ENCODE measurements around the gene ACTG1. TPM values are rescaled to one million over a fixed set of nuclear protein-coding genes. Genes with fewer than 3 reads are reported as not detected.

ACTG1 gene
- total RNA-seq, 3 donors from 2014 or later: 1,922 to 4,060 (median 3,184) TPM

- intact Hi-C loops (cut with DNase I, micrococcal nuclease): loop anchor here in 1 of 2 donors (10.0 kb wide), 1 partner anchor 234 kb away; no protein-coding TSS in a partner anchor
- peaks cover 21% of the 10 kb centered on the region for H3K4me1 ChIP-seq (ENCODE audit: low read depth)
- TF ChIP-seq CTCF (IDR thresholded peaks at IDR 0.05): no peak
- no peaks in the 10 kb centered on the region for H3K36me3 ChIP-seq (ENCODE audit: low read depth)
- peak overlapping the region; percentile 36 for H3K4me3 ChIP-seq
- ATAC-seq: peak; percentile 43
- DNase-seq: peak; percentile 29 to 68 (median 57)
- H3K9me3 ChIP-seq: no peaks in the 10 kb centered on the region
Observed at GRCh38 chr17:81488276-81488860, 24.2 kb downstream of the ACTG1 start.

GRCh38 chr17:81487487-81488275 lies 24.9 kb downstream of the ACTG1 start:
- DNase-seq (peak; percentile 82 to 89 (median 88)), ATAC-seq (peak; percentile 86)
- Histone ChIP-seq H3K4me3 (peak overlapping the region; percentile 36), H3K4me1 (ENCODE audit: low read depth) (peaks cover 21% of the 10 kb centered on the region), H3K9me3 (no peaks in the 10 kb centered on the region), H3K36me3 (ENCODE audit: low read depth) (no peaks in the 10 kb centered on the region)
- TF ChIP-seq CTCF (IDR thresholded peaks at IDR 0.05): no peak
- intact Hi-C loops (cut with DNase I, micrococcal nuclease): loop anchor here in 1 of 2 donors (10.0 kb wide), 1 partner anchor 233 kb away; no protein-coding TSS in a partner anchor

- H3K4me1 ChIP-seq (ENCODE audit: low read depth): peaks cover 21% of the 10 kb centered on the region
- H3K4me3 ChIP-seq: no peak overlapping the region
- intact Hi-C loops (cut with DNase I, micrococcal nuclease): loop anchor here in 1 of 2 donors (10.0 kb wide), 1 partner anchor 232 kb away; no protein-coding TSS in a partner anchor
- no peaks in the 10 kb centered on the region for H3K9me3 ChIP-seq
- TF ChIP-seq CTCF (IDR thresholded peaks at IDR 0.05): no peak
- DNase-seq: no peak
- H3K36me3 ChIP-seq (ENCODE audit: low read depth): no peaks in the 10 kb centered on the region
- no peak for ATAC-seq
Observed at GRCh38 chr17:81487089-81487486, 25.5 kb downstream of the ACTG1 start.

- DNase-seq (no peak), ATAC-seq (no peak)
- Histone ChIP-seq H3K4me3 (no peak overlapping the region), H3K36me3 (ENCODE audit: low read depth) (no peaks in the 10 kb centered on the region), H3K4me1 (ENCODE audit: low read depth) (peaks cover 21% of the 10 kb centered on the region), H3K9me3 (no peaks in the 10 kb centered on the region)
- intact Hi-C loops (cut with DNase I, micrococcal nuclease): loop anchor here in 1 of 2 donors (10.0 kb wide), 1 partner anchor 232 kb away; no protein-coding TSS in a partner anchor
- no peak for TF ChIP-seq CTCF (IDR thresholded peaks at IDR 0.05)
Observed at GRCh38 chr17:81486199-81486810, 26.3 kb downstream of the ACTG1 start.

- intact Hi-C loops (cut with DNase I, micrococcal nuclease): loop anchor here in 1 of 2 donors (10.0 kb wide), 1 partner anchor 230 kb away; no protein-coding TSS in a partner anchor
- peak; percentile 99 for TF ChIP-seq CTCF (IDR thresholded peaks at IDR 0.05)
- Histone ChIP-seq H3K36me3 (ENCODE audit: low read depth) (no peaks in the 10 kb centered on the region), H3K9me3 (no peaks in the 10 kb centered on the region), H3K4me1 (ENCODE audit: low read depth) (peaks cover 18% of the 10 kb centered on the region), H3K4me3 (no peak overlapping the region)
- peak; percentile 88 for ATAC-seq
- peak; percentile 89 to 94 (median 93) for DNase-seq
Observed at GRCh38 chr17:81484195-81484979, 28.2 kb downstream of the ACTG1 start.
